Skeletal muscle tissue (tissue), 4 donors: ENCODE data around the gene CACNG7. TPM values are rescaled to one million over a fixed set of nuclear protein-coding genes. Genes with fewer than 3 reads are reported as not detected.
A peak's percentile ranks its signal among the peaks of the same experiment; 100 is the strongest.

Experiments
- H3K27ac ChIP-seq: one replicate; pipeline ENCODE4 v1.7.0; 2013; ENCODE audit warnings: mild to moderate bottlenecking, low read depth, low read length, inconsistent platforms
- H3K27me3 ChIP-seq, 3 donors: one replicate each; pipeline ENCODE4 v1.7.0; 2013; ENCODE audit warnings: low read length in 3 of 3; ENCODE audit not compliant: control insufficient read depth in 3 of 3, insufficient read depth in 3 of 3
- H3K36me3 ChIP-seq, 3 donors: one replicate each; pipeline ENCODE4 v1.7.0; 2013; ENCODE audit warnings: low read length in 3 of 3; ENCODE audit not compliant: control insufficient read depth in 3 of 3, insufficient read depth in 3 of 3
- H3K4me1 ChIP-seq, 3 donors: one replicate each; pipeline ENCODE4 v1.7.0; 2013; ENCODE audit warnings: low read length in 3 of 3, mild to moderate bottlenecking in 3 of 3; ENCODE audit not compliant: control insufficient read depth in 3 of 3, insufficient read depth in 3 of 3
- H3K4me3 ChIP-seq, 3 donors: one replicate each; pipeline ENCODE4 v1.7.0; 2013; ENCODE audit warnings: low read length in 3 of 3
- H3K9ac ChIP-seq, 3 donors: one replicate each; pipeline ENCODE4 v1.7.0; 2013; ENCODE audit warnings: low read length in 3 of 3, mild to moderate bottlenecking in 3 of 3, moderate library complexity in 2 of 3, low read depth in 1 of 3
- H3K9me3 ChIP-seq, 3 donors: one replicate each; pipeline ENCODE4 v1.7.0; 2013; ENCODE audit warnings: low read length in 3 of 3; ENCODE audit not compliant: control insufficient read depth in 3 of 3
- total RNA-seq: library from RNA; depleted of rRNA; stranded (reverse); fragments of >200 nt; gene quantifications from one replicate; pipeline ENCODE4 v1.2.3, GENCODE V29; 2014
- donor health status: Osteomylitis.

CACNG7 gene
- not detected for total RNA-seq

- Histone ChIP-seq H3K36me3 (no peaks in the 10 kb centered on the region), H3K27me3 (peaks cover 75 to 78% (median 76%) of the 10 kb centered on the region in 3 donors), H3K9ac (no peak within 1 kb of the TSS), H3K4me1 (peaks cover 4 to 12% (median 7%) of the 10 kb centered on the region in 3 donors), H3K27ac (no peak within 1 kb of the TSS), H3K4me3 (no peak within 1 kb of the TSS), H3K9me3 (no peaks in the 10 kb centered on the region)
Measured at GRCh38 chr19:53908935-53909415, at the start of gene CACNG7. CACNG7 (plus strand) TSS chr19:53909278; CDS start chr19:53912832, 3,554 bp downstream.

GRCh38 chr19:53864308-53864836, 44.7 kb upstream of the CACNG7 start:
- Histone ChIP-seq H3K36me3 (no peaks in the 10 kb centered on the region), H3K27ac (no peak overlapping the region), H3K4me1 (peaks cover 3 to 9% (median 7%) of the 10 kb centered on the region in 3 donors), H3K9me3 (no peaks in the 10 kb centered on the region), H3K9ac (no peak overlapping the region), H3K27me3 (peaks cover 0 to 16% (median 4%) of the 10 kb centered on the region in 3 donors), H3K4me3 (no peak overlapping the region)

- Histone ChIP-seq H3K27ac (peak overlapping the region; percentile 90), H3K9me3 (no peaks in the 10 kb centered on the region), H3K4me1 (peaks cover 6 to 9% (median 8%) of the 10 kb centered on the region in 3 donors), H3K4me3 (peak overlapping the region in 2 of 3 donors; percentile 33 to 60), H3K9ac (peak overlapping the region in 2 of 3 donors; percentile 40 to 50), H3K36me3 (peaks cover 0 to 1% (median 0%) of the 10 kb centered on the region in 3 donors), H3K27me3 (peaks cover 0 to 20% (median 4%) of the 10 kb centered on the region in 3 donors)
Measured at GRCh38 chr19:53865523-53865917, 43.6 kb upstream of the CACNG7 start.

- Histone ChIP-seq H3K27ac (peak overlapping the region; percentile 90), H3K36me3 (peaks cover 0 to 5% (median 0%) of the 10 kb centered on the region in 3 donors), H3K4me3 (peak overlapping the region; percentile 51 to 65 (median 60)), H3K4me1 (peaks cover 7 to 11% (median 10%) of the 10 kb centered on the region in 3 donors), H3K9me3 (no peaks in the 10 kb centered on the region), H3K27me3 (peaks cover 0 to 22% (median 4%) of the 10 kb centered on the region in 3 donors), H3K9ac (peak overlapping the region; percentile 59 to 77 (median 70))
Measured at GRCh38 chr19:53865918-53866864, 42.9 kb upstream of the CACNG7 start.

GRCh38 chr19:53866865-53867224, 42.2 kb upstream of the CACNG7 start:
- Histone ChIP-seq H3K4me1 (peaks cover 7 to 15% (median 10%) of the 10 kb centered on the region in 3 donors), H3K4me3 (peak overlapping the region; percentile 51 to 65 (median 60)), H3K9ac (peak overlapping the region; percentile 59 to 82 (median 70)), H3K36me3 (peaks cover 0 to 8% (median 0%) of the 10 kb centered on the region in 3 donors), H3K27ac (peak overlapping the region; percentile 90), H3K9me3 (no peaks in the 10 kb centered on the region), H3K27me3 (peaks cover 0 to 22% (median 4%) of the 10 kb centered on the region in 3 donors)

GRCh38 chr19:53867225-53868090, 41.6 kb upstream of the CACNG7 start, which contains the start of gene MYADM:
MYADM (plus strand) TSS chr19:53867883; CDS start chr19:53873530, 5,647 bp downstream.
- Histone ChIP-seq H3K9me3 (no peaks in the 10 kb centered on the region), H3K27ac (peak within 1 kb of the TSS; percentile 90), H3K27me3 (peaks cover 0 to 22% (median 4%) of the 10 kb centered on the region in 3 donors), H3K36me3 (peaks cover 0 to 8% (median 0%) of the 10 kb centered on the region in 3 donors), H3K4me3 (peak within 1 kb of the TSS; percentile 74 to 88 (median 78)), H3K9ac (peak within 1 kb of the TSS; percentile 76 to 91 (median 82)), H3K4me1 (peaks cover 7 to 15% (median 10%) of the 10 kb centered on the region in 3 donors)

GRCh38 chr19:53868091-53868891, 40.8 kb upstream of the CACNG7 start:
- Histone ChIP-seq H3K27ac (peak overlapping the region; percentile 87), H3K4me3 (peak overlapping the region; percentile 74 to 88 (median 78)), H3K4me1 (peaks cover 7 to 15% (median 13%) of the 10 kb centered on the region in 3 donors), H3K9ac (peak overlapping the region; percentile 76 to 91 (median 82)), H3K27me3 (peaks cover 0 to 22% (median 4%) of the 10 kb centered on the region in 3 donors), H3K9me3 (no peaks in the 10 kb centered on the region), H3K36me3 (peaks cover 0 to 8% (median 0%) of the 10 kb centered on the region in 3 donors)

- Histone ChIP-seq H3K4me3 (peak overlapping the region; percentile 74 to 88 (median 78)), H3K27ac (peak overlapping the region; percentile 87), H3K9ac (peak overlapping the region; percentile 75 to 79 (median 75)), H3K36me3 (peaks cover 7 to 10% (median 8%) of the 10 kb centered on the region in 3 donors), H3K27me3 (peaks cover 0 to 22% (median 4%) of the 10 kb centered on the region in 3 donors), H3K4me1 (peaks cover 11 to 16% (median 15%) of the 10 kb centered on the region in 3 donors), H3K9me3 (no peaks in the 10 kb centered on the region)
Measured at GRCh38 chr19:53868892-53869804, 39.9 kb upstream of the CACNG7 start.
